IMR-90 (cell line): Measurements from ENCODE around the gene MINAR1.

Source experiments
- BHLHE40 ChIP-seq: fragments of 150-350 bp; IDR thresholded peaks from 2 replicates; pipeline ENCODE4 v1.6.1; 2016; ENCODE audit warnings: mild to moderate bottlenecking, low read depth, low read length
- CHD1 ChIP-seq: IDR thresholded peaks from 2 replicates; pipeline ENCODE4 v1.6.1; 2012; ENCODE audit warnings: low read depth, low read length, improper control_type of control experiment
- CTCF ChIP-seq: conservative IDR thresholded peaks from 2 replicates; pipeline ENCODE4 v1.5.1; 2012; ENCODE audit warnings: mild to moderate bottlenecking, low read depth, low read length, improper control_type of control experiment
- FOS ChIP-seq: fragments of 150-350 bp; IDR thresholded peaks from 2 replicates; pipeline ENCODE4 v1.6.1; 2016; ENCODE audit warnings: low read depth, low read length
- MAFK ChIP-seq: IDR thresholded peaks from 2 replicates; pipeline ENCODE4 v1.6.1; 2012; ENCODE audit warnings: low read depth, low read length, improper control_type of control experiment
- POLR2A ChIP-seq: IDR thresholded peaks from 2 replicates; pipeline ENCODE4 v1.6.1; 2012; ENCODE audit warnings: mild to moderate bottlenecking, low read depth, low read length
- RAD21 ChIP-seq: IDR thresholded peaks from 2 replicates; pipeline ENCODE4 v1.6.1; 2012; ENCODE audit warnings: low read length, improper control_type of control experiment
- SMC3 ChIP-seq: fragments of 150-350 bp; IDR thresholded peaks from 2 replicates; pipeline ENCODE4 v1.6.1; 2016; ENCODE audit warnings: low read depth, mild to moderate bottlenecking, antibody characterized with exemption, low read length, moderate library complexity
- USF2 ChIP-seq: fragments of 150-350 bp; IDR thresholded peaks from 2 replicates; pipeline ENCODE4 v1.6.1; 2017; ENCODE audit warnings: mild to moderate bottlenecking, antibody characterized with exemption, low read length, low read depth

GRCh38 chr15:79432345-79433275 lies 474 bp downstream of the MINAR1 start:
- TF ChIP-seq SMC3 (no peak), POLR2A (no peak), FOS (no peak), CTCF (no peak), MAFK (no peak), USF2 (no peak), BHLHE40 (no peak), RAD21 (no peak), CHD1 (no peak)
